IMR-90 (cell line): Measurements from ENCODE around the gene RASSF7. TPM values are rescaled to one million over a fixed set of nuclear protein-coding genes. Genes with fewer than 3 reads are reported as not detected.

Experiments used
- ATAC-seq: fragments of 200-7000 bp; cut with Tn5 transposase; 2 replicates; pipeline ENCODE4 v1.9.1; 2020; ENCODE audit warnings: low read depth, mild to moderate bottlenecking, moderate library complexity
- BruUV-seq: library from RNA; stranded (reverse); fragments of 400-500 nt; replicated peaks from 2 replicates; lab custom pipeline; 2021; lab: Mats Ljungman, UMichigan
- CTCF ChIA-PET: fragments of 300-600 bp; formaldehyde crosslinking; extraction: SDS; loops from one replicate; lab custom pipeline; 2021; ENCODE audit warnings: antibody characterized with exemption; lab: Yijun Ruan, JAX
- POLR2A ChIA-PET: fragments of 300-600 bp; sonication (Branson Sonifier 250); formaldehyde crosslinking; loops from one replicate; lab custom pipeline; 2022; ENCODE audit warnings: antibody characterized with exemption; ENCODE audit not compliant: unreplicated experiment; lab: Charles Lee
- DNase-seq: peaks from one replicate; pipeline ENCODE4 v3.0.0; 2013
- H2AFZ ChIP-seq: replicated peaks from 2 replicates; pipeline ENCODE3; 2013; ENCODE audit warnings: low read length, mild to moderate bottlenecking; ENCODE audit not compliant: poor library complexity
- H2AK5ac ChIP-seq: 2 replicates; pipeline ENCODE4 v1.6.1; 2013; ENCODE audit warnings: low read depth, low read length, inconsistent platforms
- H2AK9ac ChIP-seq: replicated peaks from 2 replicates; pipeline ENCODE3; 2013; ENCODE audit warnings: mild to moderate bottlenecking, low read depth, low read length, moderate library complexity; ENCODE audit not compliant: poor library complexity
- H2BK120ac ChIP-seq: 2 replicates; pipeline ENCODE4 v1.6.1; 2013; ENCODE audit warnings: low read depth, low read length, inconsistent platforms
- H2BK15ac ChIP-seq: 3 replicates; pipeline ENCODE4 v1.6.1; 2013; ENCODE audit warnings: low read depth, low read length, inconsistent platforms
- H2BK20ac ChIP-seq: 2 replicates; pipeline ENCODE4 v1.6.1; 2013; ENCODE audit warnings: low read depth, mild to moderate bottlenecking, inconsistent platforms, low read length, moderate library complexity
- H2BK5ac ChIP-seq: 2 replicates; pipeline ENCODE4 v1.6.1; 2013; ENCODE audit warnings: mild to moderate bottlenecking, low read depth, low read length, inconsistent platforms; ENCODE audit not compliant: poor library complexity, severe bottlenecking
- H3K14ac ChIP-seq: replicated peaks from 2 replicates; pipeline ENCODE4 v1.6.1; 2013; ENCODE audit warnings: low read depth, low read length, inconsistent platforms
- H3K18ac ChIP-seq: 2 replicates; pipeline ENCODE4 v1.6.1; 2013; ENCODE audit warnings: low read depth, low read length, control low read depth
- H3K23ac ChIP-seq: 2 replicates; pipeline ENCODE4 v1.6.1; 2013; ENCODE audit warnings: low read depth, low read length, inconsistent platforms
- H3K27ac ChIP-seq: 2 replicates; pipeline ENCODE4 v1.5.1; 2013; ENCODE audit warnings: mild to moderate bottlenecking, control low read depth, low read length; ENCODE audit not compliant: insufficient read depth
- H3K27me3 ChIP-seq: 2 replicates; pipeline ENCODE4 v1.6.1; 2013; ENCODE audit warnings: low read length; ENCODE audit not compliant: control insufficient read depth, insufficient read depth
- H3K36me3 ChIP-seq: 2 replicates; pipeline ENCODE4 v1.6.1; 2013; ENCODE audit warnings: low read length, mixed read lengths; ENCODE audit not compliant: control insufficient read depth, insufficient read depth
- H3K4ac ChIP-seq: 2 replicates; pipeline ENCODE4 v1.6.1; 2013; ENCODE audit warnings: low read depth, low read length, inconsistent platforms
- H3K4me1 ChIP-seq: 2 replicates; pipeline ENCODE4 v1.6.1; 2013; ENCODE audit warnings: low read length, mixed read lengths; ENCODE audit not compliant: control insufficient read depth, insufficient read depth
- H3K4me2 ChIP-seq: 2 replicates; pipeline ENCODE4 v1.6.1; 2013; ENCODE audit warnings: low read depth, mild to moderate bottlenecking, control low read depth, low read length, moderate library complexity
- H3K4me3 ChIP-seq: 2 replicates; pipeline ENCODE4 v1.5.1; 2013; ENCODE audit warnings: low read depth, mild to moderate bottlenecking, control low read depth, low read length, moderate library complexity; ENCODE audit not compliant: insufficient read depth
- H3K56ac ChIP-seq: 2 replicates; pipeline ENCODE4 v1.6.1; 2013; ENCODE audit warnings: low read length, inconsistent platforms; ENCODE audit not compliant: insufficient read depth; ENCODE audit errors: extremely low read depth
- H3K79me1 ChIP-seq, 2 experiments: 2 replicates each; pipeline ENCODE4 v1.6.1; 2013; ENCODE audit warnings: low read length in 2 of 2, inconsistent platforms in 1 of 2, low read depth in 1 of 2
- H3K9ac ChIP-seq: 2 replicates; pipeline ENCODE4 v1.6.1; 2013; ENCODE audit warnings: low read depth, low read length, control low read depth
- H3K9me1 ChIP-seq: 2 replicates; pipeline ENCODE4 v1.6.1; 2013; ENCODE audit warnings: low read length, inconsistent platforms; ENCODE audit not compliant: insufficient read depth
- H3K9me3 ChIP-seq: 2 replicates; pipeline ENCODE4 v1.6.1; 2013; ENCODE audit warnings: low read length; ENCODE audit not compliant: control insufficient read depth, insufficient read depth
- H4K20me1 ChIP-seq: 2 replicates; pipeline ENCODE4 v1.6.1; 2013; ENCODE audit warnings: low read length, inconsistent platforms; ENCODE audit not compliant: insufficient read depth
- H4K5ac ChIP-seq: 2 replicates; pipeline ENCODE4 v1.6.1; 2013; ENCODE audit warnings: mild to moderate bottlenecking, low read depth, low read length, control low read depth
- H4K8ac ChIP-seq, 2 experiments: 2 replicates each; pipeline ENCODE4 v1.6.1; 2013; ENCODE audit warnings: low read depth in 2 of 2, low read length in 2 of 2, control low read depth in 1 of 2, inconsistent platforms in 1 of 2
- H4K91ac ChIP-seq: 2 replicates; pipeline ENCODE4 v1.6.1; 2013; ENCODE audit warnings: low read depth, low read length, inconsistent platforms; ENCODE audit not compliant: insufficient read depth
- BHLHE40 ChIP-seq: fragments of 150-350 bp; IDR thresholded peaks from 2 replicates; pipeline ENCODE4 v1.6.1; 2016; ENCODE audit warnings: mild to moderate bottlenecking, low read depth, low read length
- CEBPB ChIP-seq: IDR thresholded peaks from 2 replicates; pipeline ENCODE4 v1.6.1; 2012; ENCODE audit warnings: low read depth, low read length, improper control_type of control experiment
- CHD1 ChIP-seq: IDR thresholded peaks from 2 replicates; pipeline ENCODE4 v1.6.1; 2012; ENCODE audit warnings: low read depth, low read length, improper control_type of control experiment
- CTCF ChIP-seq: conservative IDR thresholded peaks from 2 replicates; pipeline ENCODE4 v1.5.1; 2012; ENCODE audit warnings: mild to moderate bottlenecking, low read depth, low read length, improper control_type of control experiment
- ELK1 ChIP-seq: fragments of 150-350 bp; IDR thresholded peaks from 2 replicates; pipeline ENCODE4 v1.6.1; 2016; ENCODE audit warnings: low read depth, mild to moderate bottlenecking, low read length, moderate library complexity, borderline replicate concordance
- MAFK ChIP-seq: IDR thresholded peaks from 2 replicates; pipeline ENCODE4 v1.6.1; 2012; ENCODE audit warnings: low read depth, low read length, improper control_type of control experiment
- MAZ ChIP-seq: IDR thresholded peaks from 2 replicates; pipeline ENCODE4 v1.6.1; 2012; ENCODE audit warnings: low read depth, mild to moderate bottlenecking, low read length, improper control_type of control experiment, moderate library complexity, borderline replicate concordance
- MXI1 ChIP-seq: IDR thresholded peaks from 2 replicates; pipeline ENCODE4 v1.6.1; 2012; ENCODE audit warnings: low read depth, mild to moderate bottlenecking, low read length, moderate library complexity, borderline replicate concordance
- NFE2L2 ChIP-seq: fragments of 150-350 bp; IDR thresholded peaks from 2 replicates; pipeline ENCODE4 v1.6.1; 2016; ENCODE audit warnings: low read depth, mild to moderate bottlenecking, low read length
- POLR2A ChIP-seq: IDR thresholded peaks from 2 replicates; pipeline ENCODE4 v1.6.1; 2012; ENCODE audit warnings: mild to moderate bottlenecking, low read depth, low read length
- RAD21 ChIP-seq: IDR thresholded peaks from 2 replicates; pipeline ENCODE4 v1.6.1; 2012; ENCODE audit warnings: low read length, improper control_type of control experiment
- RCOR1 ChIP-seq: IDR thresholded peaks from 2 replicates; pipeline ENCODE4 v1.6.1; 2012; ENCODE audit warnings: mild to moderate bottlenecking, low read length, improper control_type of control experiment; ENCODE audit not compliant: insufficient replicate concordance
- RFX5 ChIP-seq: IDR thresholded peaks from 2 replicates; pipeline ENCODE4 v1.8.0; 2012; ENCODE audit warnings: low read depth, mild to moderate bottlenecking, low read length, moderate library complexity
- SMC3 ChIP-seq: fragments of 150-350 bp; IDR thresholded peaks from 2 replicates; pipeline ENCODE4 v1.6.1; 2016; ENCODE audit warnings: low read depth, mild to moderate bottlenecking, antibody characterized with exemption, low read length, moderate library complexity
- USF2 ChIP-seq: fragments of 150-350 bp; IDR thresholded peaks from 2 replicates; pipeline ENCODE4 v1.6.1; 2017; ENCODE audit warnings: mild to moderate bottlenecking, antibody characterized with exemption, low read length, low read depth
- WGBS, 2 experiments: methylation state at CpG; one replicate each; pipeline versions ENCODE4 v1.1.5 to v1.1.7; 2013; ENCODE audit warnings: missing lambda C conversion rate in 2 of 2; ENCODE audit not compliant: insufficient read length in 1 of 2; ENCODE audit errors: extremely low coverage in 2 of 2; 5-methylcytosine and 5-hydroxymethylcytosine counted together
- dilution Hi-C: fragments of 300-500 bp; cut with HindIII; formaldehyde crosslinking; loops from one replicate; pipeline ENCODE4 v1.14.3; 2018; ENCODE audit warnings: low sequenced_read_pairs; ENCODE audit not compliant: unreplicated experiment
- in situ Hi-C: fragments of 300-500 bp; cut with MboI; formaldehyde crosslinking; loops from 3 replicates; pipeline ENCODE4 v1.14.3; 2019; ENCODE audit warnings: low sequenced_read_pairs, inconsistent platforms, mixed read lengths
- intact Hi-C: fragments of 100-400 bp; cut with micrococcal nuclease; formaldehyde crosslinking; loops from 2 replicates; pipeline ENCODE4 v1.10.0; 2022
- polyA plus RNA-seq, 3 experiments: library from polyadenylated mRNA; depleted of rRNA; stranded (reverse); fragments of >200 nt; gene quantifications; 2 replicates each; pipeline ENCODE4 v1.2.3, GENCODE V29; 2012; ENCODE audit warnings: low replicate concordance in 1 of 3
- total RNA-seq: library from RNA; depleted of rRNA; stranded (reverse); fragments of >200 nt; gene quantifications from 2 replicates; pipeline ENCODE4 v1.2.3, GENCODE V29; 2012

The RASSF7 gene
- total and polyA plus RNA-seq, 2 of the 4 experiments (the other 2 are of a cell fraction) = 6.8 to 18.5 TPM

GRCh38 chr11:606245-606644, 45.5 kb downstream of the RASSF7 start:
- ChIA-PET CTCF (no interaction called here), POLR2A (no interaction called here)
- no peaks in the 10 kb centered on the region for H3K27me3 ChIP-seq
- H3K27ac ChIP-seq = no peak overlapping the region
- peaks cover 7% of the 10 kb centered on the region for H4K20me1 ChIP-seq
- peaks cover 85% of the 10 kb centered on the region for H3K36me3 ChIP-seq
- no peak overlapping the region for H3K23ac ChIP-seq
- H3K9ac ChIP-seq = no peak overlapping the region
- H2BK20ac ChIP-seq = no peak overlapping the region
- intact Hi-C loops = no loop called here
- in situ Hi-C loops = no loop called here
- DNase-seq (no peak), ATAC-seq (no peak)
- no peak overlapping the region for H2BK15ac ChIP-seq
- no peak overlapping the region for H2AK5ac ChIP-seq
- H4K8ac ChIP-seq = no peak overlapping the region
- peaks cover 4 to 25% of the 10 kb centered on the region in 2 experiments; a peak in 3 of 4 replicates for H3K79me1 ChIP-seq
- TF ChIP-seq RAD21 (no peak), BHLHE40 (no peak), RFX5 (no peak), CEBPB (no peak), MAFK (no peak), CHD1 (no peak), POLR2A (no peak), NFE2L2 (no peak), CTCF (no peak), SMC3 (no peak), MAZ (no peak), USF2 (no peak), ELK1 (no peak), MXI1 (no peak), RCOR1 (no peak)
- BruUV-seq = no TSS peak
- H2AK9ac ChIP-seq = no peak overlapping the region
- no peaks in the 10 kb centered on the region for H3K9me1 ChIP-seq
- H3K14ac ChIP-seq = no peak overlapping the region
- no peak overlapping the region for H3K4me3 ChIP-seq
- H4K91ac ChIP-seq = no peak overlapping the region
- dilution Hi-C loops = no loop called here
- no peak overlapping the region for H3K4ac ChIP-seq
- no peak overlapping the region for H3K18ac ChIP-seq
- H3K9me3 ChIP-seq = no peaks in the 10 kb centered on the region
- no peak overlapping the region for H3K56ac ChIP-seq
- H3K4me2 ChIP-seq = no peak overlapping the region
- H3K4me1 ChIP-seq = no peaks in the 10 kb centered on the region
- H2BK120ac ChIP-seq = no peak overlapping the region
- no peak overlapping the region for H2BK5ac ChIP-seq
- 67% methylated on average over 5 of the region's 19 CpGs; no CpG with 5 or more reads in 1 of the 2 experiments for WGBS, 2 experiments
- H4K5ac ChIP-seq = no peak overlapping the region
- H2AFZ ChIP-seq = no peak overlapping the region
